ENCODE measurements around the gene CCNT2. TPM values are rescaled to one million over a fixed set of nuclear protein-coding genes. Genes with fewer than 3 reads are reported as not detected.
A peak's percentile ranks its signal among the peaks of the same experiment; 100 is the strongest.

Gene CCNT2
- polyA plus RNA-seq, 1 donor (not counting 4 experiments of a cell fraction or from before 2014, with no cell fraction given), result 20.9 TPM

- no peak for DNase-seq (ENCODE audit: low read depth, low spot score)
- Histone ChIP-seq H3K4me2 (ENCODE audit: control insufficient read depth, extremely low read depth, insufficient read depth, low read depth, low read length) (peak overlapping the region; percentile 38), H3K9me1 (ENCODE audit: control insufficient read depth, extremely low read depth, insufficient read depth, low read length) (no peaks in the 10 kb centered on the region), H3K36me3 (ENCODE audit: control insufficient read depth in 2 of 2, extremely low read depth in 1 of 2, insufficient read depth in 2 of 2, low read length in 2 of 2) (no peaks in the 10 kb centered on the region), H2AFZ (ENCODE audit: control insufficient read depth, low read length) (peak overlapping the region; percentile 14), H3K27ac (ENCODE audit: control insufficient read depth, insufficient read depth, low read length) (no peak overlapping the region), H3K4me3 (ENCODE audit: control insufficient read depth in 2 of 3, extremely low read depth in 1 of 3, insufficient read depth in 2 of 3, low read depth in 1 of 3, low read length in 3 of 3) (no peak overlapping the region), H3K4me1 (ENCODE audit: control insufficient read depth, extremely low read depth, insufficient read depth, low read length) (no peaks in the 10 kb centered on the region), H4K20me1 (ENCODE audit: control insufficient read depth, extremely low read depth, insufficient read depth, low read length) (no peaks in the 10 kb centered on the region), H3K9ac (ENCODE audit: control insufficient read depth, extremely low read depth, insufficient read depth, low read length) (no peak overlapping the region), H3K9me3 (ENCODE audit: control insufficient read depth, low read depth, low read length) (no peaks in the 10 kb centered on the region), H3K27me3 (ENCODE audit: control insufficient read depth, extremely low read depth, insufficient read depth, low read length) (peaks cover 4% of the 10 kb centered on the region), H3K79me2 (ENCODE audit: control insufficient read depth, insufficient read depth, low read length) (no peaks in the 10 kb centered on the region)
- dilution Hi-C loops (cut with MboI; ENCODE audit: extremely low pct_ligation_motif_present, low sequenced_read_pairs), result no loop called here
- peak; percentile 83 for FAIRE-seq
- TF ChIP-seq CTCF (optimal IDR thresholded peaks at IDR 0.05 in 1 of 3, IDR thresholded peaks at IDR 0.05 in 1 of 3, conservative IDR thresholded peaks at IDR 0.05 in 1 of 3; ENCODE audit: extremely low read depth in 1 of 3, insufficient read depth in 2 of 3, low read length in 3 of 3) (peak; percentile 93 to 96 (median 94)), EZH2 (IDR thresholded peaks at IDR 0.05; ENCODE audit: low read length) (no peak)
Observed at GRCh38 chr2:135004005-135004746, 85.6 kb downstream of the CCNT2 start.

GRCh38 chr2:135005753-135006152 is 87.1 kb downstream of the CCNT2 start:
- no peaks in the 10 kb centered on the region for H3K4me1 ChIP-seq (ENCODE audit: control insufficient read depth, extremely low read depth, insufficient read depth, low read length)
- no peak overlapping the region for H3K27ac ChIP-seq (ENCODE audit: control insufficient read depth, insufficient read depth, low read length)
- H3K36me3 ChIP-seq (ENCODE audit: control insufficient read depth in 2 of 2, extremely low read depth in 1 of 2, insufficient read depth in 2 of 2, low read length in 2 of 2), result no peaks in the 10 kb centered on the region
- H3K9me3 ChIP-seq (ENCODE audit: control insufficient read depth, low read depth, low read length), result no peaks in the 10 kb centered on the region
- H3K79me2 ChIP-seq (ENCODE audit: control insufficient read depth, insufficient read depth, low read length), result no peaks in the 10 kb centered on the region
- no peaks in the 10 kb centered on the region for H3K9me1 ChIP-seq (ENCODE audit: control insufficient read depth, extremely low read depth, insufficient read depth, low read length)
- TF ChIP-seq CTCF (optimal IDR thresholded peaks at IDR 0.05 in 1 of 3, IDR thresholded peaks at IDR 0.05 in 1 of 3, conservative IDR thresholded peaks at IDR 0.05 in 1 of 3; ENCODE audit: extremely low read depth in 1 of 3, insufficient read depth in 2 of 3, low read length in 3 of 3) (no peak), EZH2 (IDR thresholded peaks at IDR 0.05; ENCODE audit: low read length) (no peak)
- H3K4me2 ChIP-seq (ENCODE audit: control insufficient read depth, extremely low read depth, insufficient read depth, low read depth, low read length), result no peak overlapping the region
- no peak for FAIRE-seq
- H4K20me1 ChIP-seq (ENCODE audit: control insufficient read depth, extremely low read depth, insufficient read depth, low read length), result no peaks in the 10 kb centered on the region
- no peak for DNase-seq (ENCODE audit: low read depth, low spot score)
- peaks cover 4% of the 10 kb centered on the region for H3K27me3 ChIP-seq (ENCODE audit: control insufficient read depth, extremely low read depth, insufficient read depth, low read length)
- no peak overlapping the region for H2AFZ ChIP-seq (ENCODE audit: control insufficient read depth, low read length)
- dilution Hi-C loops (cut with MboI; ENCODE audit: extremely low pct_ligation_motif_present, low sequenced_read_pairs), result no loop called here
- H3K9ac ChIP-seq (ENCODE audit: control insufficient read depth, extremely low read depth, insufficient read depth, low read length), result no peak overlapping the region
- H3K4me3 ChIP-seq (ENCODE audit: control insufficient read depth in 2 of 3, extremely low read depth in 1 of 3, insufficient read depth in 2 of 3, low read depth in 1 of 3, low read length in 3 of 3), result no peak overlapping the region

Other genes starting within 250 kb of the CCNT2 start
- not detected in 3 replicates for gene TMEM163, start 199.8 kb upstream of the CCNT2 start, polyA plus RNA-seq
- not detected in 3 replicates for gene ACMSD, start 80.2 kb upstream of the CCNT2 start, polyA plus RNA-seq
- gene MAP3K19, start 128.6 kb downstream of the CCNT2 start, polyA plus RNA-seq, result not detected in 3 replicates
- gene RAB3GAP1, start 133.5 kb downstream of the CCNT2 start, polyA plus RNA-seq, result 28.4 to 41.6 TPM (median 31.5 TPM) in 3 replicates

All from keratinocyte (primary cell).